DOHH2 (cell line): ENCODE results near the gene FAM131C.

ENCODE experiments used
- H3F3A ChIP-seq: fragments of 200-600 bp; sonication (generic), shearing (Covaris generic); 2 replicates; pipeline ENCODE4 v1.6.0; 2016; ENCODE audit warnings: antibody characterized with exemption, mild to moderate bottlenecking; ENCODE audit not compliant: control insufficient read depth, insufficient read depth
- H3K27ac ChIP-seq: fragments of 200-600 bp; sonication (generic); 2 replicates; pipeline ENCODE4 v1.5.1; 2014; ENCODE audit warnings: low read depth, mild to moderate bottlenecking, low read length, moderate library complexity
- H3K27me3 ChIP-seq: fragments of 200-600 bp; sonication (generic); 2 replicates; pipeline ENCODE4 v1.6.1; 2014; ENCODE audit warnings: mild to moderate bottlenecking, low read length, mixed read lengths; ENCODE audit not compliant: control insufficient read depth
- H3K36me3 ChIP-seq: fragments of 200-600 bp; sonication (generic); 2 replicates; pipeline ENCODE4 v1.6.1; 2014; ENCODE audit warnings: mild to moderate bottlenecking, low read length, moderate library complexity, mixed read lengths; ENCODE audit not compliant: control insufficient read depth
- H3K4me1 ChIP-seq: fragments of 200-600 bp; sonication (generic); 2 replicates; pipeline ENCODE4 v1.6.1; 2014; ENCODE audit warnings: mild to moderate bottlenecking, low read length, mixed read lengths; ENCODE audit not compliant: control insufficient read depth
- H3K4me2 ChIP-seq: fragments of 200-600 bp; sonication (generic); 2 replicates; pipeline ENCODE4 v1.6.0; 2014; ENCODE audit warnings: mild to moderate bottlenecking, low read length, moderate library complexity
- H3K4me3 ChIP-seq: fragments of 200-600 bp; sonication (generic); 2 replicates; pipeline ENCODE4 v1.5.1; 2014; ENCODE audit warnings: mild to moderate bottlenecking, low read length, mixed read lengths
- H3K79me2 ChIP-seq: fragments of 200-600 bp; sonication (generic); 2 replicates; pipeline ENCODE4 v1.6.1; 2014; ENCODE audit warnings: mild to moderate bottlenecking, low read length, mixed read lengths; ENCODE audit not compliant: control insufficient read depth
- H3K9me2 ChIP-seq: fragments of 200-600 bp; sonication (generic); replicated peaks from 2 replicates; pipeline ENCODE4 v1.6.1; 2014; ENCODE audit warnings: mild to moderate bottlenecking, low read length, mixed read lengths; ENCODE audit not compliant: control insufficient read depth
- H3K9me3 ChIP-seq: fragments of 200-600 bp; sonication (generic); 2 replicates; pipeline ENCODE4 v1.6.1; 2014; ENCODE audit warnings: antibody characterized with exemption, low read length, mixed read lengths; ENCODE audit not compliant: control insufficient read depth, insufficient read depth
- H4K20me1 ChIP-seq: fragments of 200-600 bp; sonication (generic); 2 replicates; pipeline ENCODE4 v1.6.0; 2014; ENCODE audit warnings: low read depth, mild to moderate bottlenecking, antibody characterized with exemption, low read length, moderate library complexity; ENCODE audit not compliant: control insufficient read depth, insufficient read depth
- CTCF ChIP-seq: fragments of 200-600 bp; sonication (generic); IDR thresholded peaks from one replicate; pipeline ENCODE4 v1.5.1; 2014; ENCODE audit warnings: antibody characterized with exemption, mild to moderate bottlenecking, low read depth, low read length; ENCODE audit not compliant: poor library complexity, severe bottlenecking
- EZH2phosphoT487 ChIP-seq: fragments of 200-600 bp; sonication (generic); IDR thresholded peaks from 2 replicates; pipeline ENCODE4 v1.6.1; 2017; ENCODE audit warnings: borderline replicate concordance, mild to moderate bottlenecking, antibody characterized with exemption, low read length, moderate library complexity, mixed read lengths

The FAM131C gene

GRCh38 chr1:16094453-16095158, 21.2 kb upstream of the FAM131C start:
- H3K9me3 ChIP-seq: no peaks in the 10 kb centered on the region
- no peaks in the 10 kb centered on the region for H3K4me1 ChIP-seq
- no peak overlapping the region for H3K4me2 ChIP-seq
- no peaks in the 10 kb centered on the region for H3K9me2 ChIP-seq
- no peaks in the 10 kb centered on the region for H3K36me3 ChIP-seq
- no peaks in the 10 kb centered on the region for H4K20me1 ChIP-seq
- no peak overlapping the region for H3K4me3 ChIP-seq
- no peak overlapping the region for H3K27ac ChIP-seq
- no peaks in the 10 kb centered on the region for H3K79me2 ChIP-seq
- no peaks in the 10 kb centered on the region for H3F3A ChIP-seq
- no peaks in the 10 kb centered on the region for H3K27me3 ChIP-seq
- TF ChIP-seq EZH2phosphoT487: no peak
- TF ChIP-seq CTCF: no peak

DNA sequence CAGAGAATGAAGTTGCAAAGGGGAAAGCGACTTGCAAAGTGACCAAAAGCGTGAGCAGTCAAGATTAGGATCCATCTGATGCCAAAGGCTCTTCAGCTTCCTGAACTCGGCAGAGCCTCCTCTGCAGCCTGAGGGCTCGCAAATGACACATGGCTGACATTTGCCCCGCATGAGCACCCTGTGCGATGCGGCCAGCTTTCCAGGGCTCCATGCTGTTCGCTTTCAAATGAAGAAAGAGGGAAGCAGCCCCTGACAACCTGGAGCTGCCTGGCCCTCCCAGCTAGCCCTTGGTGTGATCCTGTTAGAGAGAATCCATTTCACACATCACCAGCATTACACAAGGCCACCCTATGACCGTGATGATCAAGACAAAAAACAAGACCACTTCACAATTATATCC, 20.2 kb upstream of the FAM131C start:
- no peaks in the 10 kb centered on the region for H3F3A ChIP-seq
- no peaks in the 10 kb centered on the region for H3K4me1 ChIP-seq
- no peak overlapping the region for H3K4me2 ChIP-seq
- no peaks in the 10 kb centered on the region for H4K20me1 ChIP-seq
- no peaks in the 10 kb centered on the region for H3K9me2 ChIP-seq
- no peak overlapping the region for H3K27ac ChIP-seq
- no peak for TF ChIP-seq CTCF
- no peak for TF ChIP-seq EZH2phosphoT487
- H3K9me3 ChIP-seq: no peaks in the 10 kb centered on the region
- H3K36me3 ChIP-seq: no peaks in the 10 kb centered on the region
- no peaks in the 10 kb centered on the region for H3K79me2 ChIP-seq
- H3K27me3 ChIP-seq: no peaks in the 10 kb centered on the region; the same call in 1 of the 2 replicates
- no peak overlapping the region for H3K4me3 ChIP-seq

GRCh38 chr1:16092923-16093511, 19.6 kb upstream of the FAM131C start:
- H3K4me2 ChIP-seq: no peak overlapping the region
- peaks cover 5% of the 10 kb centered on the region; the same call in 1 of the 2 replicates for H3K27me3 ChIP-seq
- no peak for TF ChIP-seq EZH2phosphoT487
- TF ChIP-seq CTCF: no peak
- no peak overlapping the region for H3K27ac ChIP-seq
- H3F3A ChIP-seq: no peaks in the 10 kb centered on the region
- H3K4me1 ChIP-seq: no peaks in the 10 kb centered on the region
- H3K9me2 ChIP-seq: no peaks in the 10 kb centered on the region
- H3K9me3 ChIP-seq: no peaks in the 10 kb centered on the region
- H3K79me2 ChIP-seq: no peaks in the 10 kb centered on the region
- no peaks in the 10 kb centered on the region for H3K36me3 ChIP-seq
- H4K20me1 ChIP-seq: no peaks in the 10 kb centered on the region
- H3K4me3 ChIP-seq: no peak overlapping the region
